ENCODE results near the gene ARHGAP45. TPM values are rescaled to one million over a fixed set of nuclear protein-coding genes. Genes with fewer than 3 reads are reported as not detected.

Gene ARHGAP45
- total RNA-seq, 2 experiments from 2014 or later, result 419 to 437 TPM

DNA sequence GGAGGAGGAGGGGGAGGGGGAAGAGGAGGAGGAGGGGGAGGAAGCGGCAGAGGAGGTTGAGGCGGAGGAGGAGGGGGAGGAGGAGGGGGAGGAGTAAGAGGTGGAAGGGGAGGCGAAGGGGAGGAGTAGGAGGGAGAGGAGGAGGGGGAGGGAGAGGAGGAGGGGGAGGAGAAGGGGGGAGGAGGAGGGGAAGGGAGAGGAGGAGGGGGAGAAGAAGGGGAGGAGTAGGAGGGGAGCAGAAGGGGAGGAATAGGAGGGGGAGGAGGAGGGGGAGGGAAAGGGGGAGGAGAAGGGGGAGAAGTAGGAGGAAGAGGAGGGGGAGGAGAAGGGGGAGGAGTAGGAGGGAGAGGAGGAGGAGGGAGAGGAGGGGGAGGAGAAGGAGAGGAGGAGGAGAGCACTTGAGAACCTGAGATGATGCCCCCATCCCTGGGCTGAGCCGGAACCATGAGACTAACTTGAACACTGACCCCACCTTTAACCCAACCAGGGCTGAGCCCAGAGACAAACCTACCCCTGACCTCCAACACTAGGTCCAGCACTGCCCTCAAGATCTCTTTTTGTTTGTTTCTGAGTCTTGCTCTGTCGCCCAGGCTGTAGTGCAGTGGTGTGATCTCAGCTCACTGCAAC is 14.5 kb upstream of the ARHGAP45 start:
- Mint-ChIP-seq H3K36me3 (ENCODE audit: low read depth) (peaks cover 17% of the 10 kb centered on the region), H3K9me3 (no peaks in the 10 kb centered on the region), H3K4me1 (peaks cover 12% of the 10 kb centered on the region), H3K27ac (no peak overlapping the region), H3K27me3 (no peaks in the 10 kb centered on the region), H3K4me3 (no peak overlapping the region)
- ChIA-PET CTCF (no interaction called here), POLR2A (interaction anchor here (1.4 to 2.3 kb wide), 2 partner anchors 13 to 16 kb away, joined by 4 to 8 read pairs; partner anchors contain the start of gene ABCA7)
- no peak for DNase-seq

GRCh38 chr19:1053176-1054101 is 13.5 kb upstream of the ARHGAP45 start:
- H3K27ac Mint-ChIP-seq, result no peak overlapping the region
- ChIA-PET POLR2A (interaction anchor here (1.2 to 2.5 kb wide), 4 partner anchors 14 to 32 kb away, joined by 4 to 8 read pairs (median 6); partner anchors contain the start of genes ABCA7, ARHGAP45 and RNU6-2), CTCF (no interaction called here)

DNA sequence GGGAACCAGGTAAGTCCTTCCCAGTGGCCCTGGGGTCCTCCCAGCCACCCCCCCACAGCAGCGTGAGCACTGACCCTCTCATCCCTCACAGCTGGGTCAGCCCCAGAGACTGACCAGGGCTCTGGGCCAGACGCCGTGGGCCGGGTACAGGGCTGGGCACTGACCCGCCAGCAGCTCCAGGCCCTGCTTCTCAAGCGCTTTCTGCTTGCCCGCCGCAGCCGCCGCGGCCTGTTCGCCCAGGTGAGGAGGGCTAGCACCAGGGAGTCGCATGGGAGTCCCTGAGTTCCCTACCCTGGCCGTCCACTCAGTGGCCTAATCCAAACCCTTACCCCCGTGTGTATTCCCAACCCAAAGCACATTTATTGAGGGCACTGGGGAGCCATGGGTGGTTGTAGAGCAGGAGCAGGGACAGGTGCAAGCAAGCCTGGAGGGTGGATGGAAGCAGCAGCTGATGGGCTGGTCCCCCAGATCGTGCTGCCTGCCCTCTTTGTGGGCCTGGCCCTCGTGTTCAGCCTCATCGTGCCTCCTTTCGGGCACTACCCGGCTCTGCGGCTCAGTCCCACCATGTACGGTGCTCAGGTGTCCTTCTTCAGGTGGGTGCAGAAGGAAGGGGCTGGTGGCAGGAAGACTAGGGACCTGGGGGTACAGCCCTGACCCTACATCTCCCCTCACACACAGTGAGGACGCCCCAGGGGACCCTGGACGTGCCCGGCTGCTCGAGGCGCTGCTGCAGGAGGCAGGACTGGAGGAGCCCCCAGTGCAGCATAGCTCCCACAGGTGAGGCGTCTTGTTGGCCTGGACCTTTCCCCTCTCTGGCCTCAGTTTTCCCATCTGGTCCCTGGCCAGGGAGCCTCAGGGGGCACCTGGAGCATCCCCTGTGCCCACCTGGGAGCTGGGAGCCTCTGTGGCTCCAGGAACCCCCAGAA is 12.6 kb upstream of the ARHGAP45 start:
- peaks cover 19% of the 10 kb centered on the region for H3K36me3 Mint-ChIP-seq (ENCODE audit: low read depth)
- H3K4me1 Mint-ChIP-seq, result peaks cover 23% of the 10 kb centered on the region
- POLR2A ChIA-PET, result interaction anchor here (1.1 to 2.5 kb wide), 5 partner anchors 13 to 33 kb away, joined by 3 to 8 read pairs (median 4); partner anchors contain the start of genes ABCA7, ARHGAP45 and RNU6-2
- no peaks in the 10 kb centered on the region for H3K27me3 Mint-ChIP-seq
- no peak overlapping the region for H3K4me3 Mint-ChIP-seq
- CTCF ChIA-PET, result interaction anchor here (1.1 kb wide), 1 partner anchor 10 kb away, joined by 4 read pairs; no protein-coding TSS in a partner anchor
- H3K27ac Mint-ChIP-seq, result no peak overlapping the region
- H3K9me3 Mint-ChIP-seq, result no peaks in the 10 kb centered on the region
- DNase-seq, result no peak

More at GRCh38 chr19:1053176-1054101, 13.5 kb upstream of the ARHGAP45 start:
- no peaks in the 10 kb centered on the region for H3K9me3 Mint-ChIP-seq
- no peaks in the 10 kb centered on the region for H3K27me3 Mint-ChIP-seq
- no peak for DNase-seq
- H3K4me1 Mint-ChIP-seq, result peaks cover 21% of the 10 kb centered on the region
- H3K36me3 Mint-ChIP-seq (ENCODE audit: low read depth), result peaks cover 19% of the 10 kb centered on the region
- H3K4me3 Mint-ChIP-seq, result no peak overlapping the region

GRCh38 chr19:1055028-1055425 is 11.9 kb upstream of the ARHGAP45 start:
- DNase-seq, result no peak
- Mint-ChIP-seq H3K4me3 (no peak overlapping the region), H3K4me1 (peaks cover 23% of the 10 kb centered on the region), H3K9me3 (no peaks in the 10 kb centered on the region), H3K36me3 (ENCODE audit: low read depth) (peaks cover 19% of the 10 kb centered on the region), H3K27me3 (no peaks in the 10 kb centered on the region), H3K27ac (no peak overlapping the region)
- POLR2A ChIA-PET, result interaction anchor here (1.1 to 2.5 kb wide), 2 partner anchors 12 to 29 kb away, joined by 3 to 7 read pairs; partner anchors contain the start of gene ARHGAP45
- CTCF ChIA-PET, result interaction anchor here (1.1 kb wide), 1 partner anchor 10 kb away, joined by 4 read pairs; no protein-coding TSS in a partner anchor

DNA sequence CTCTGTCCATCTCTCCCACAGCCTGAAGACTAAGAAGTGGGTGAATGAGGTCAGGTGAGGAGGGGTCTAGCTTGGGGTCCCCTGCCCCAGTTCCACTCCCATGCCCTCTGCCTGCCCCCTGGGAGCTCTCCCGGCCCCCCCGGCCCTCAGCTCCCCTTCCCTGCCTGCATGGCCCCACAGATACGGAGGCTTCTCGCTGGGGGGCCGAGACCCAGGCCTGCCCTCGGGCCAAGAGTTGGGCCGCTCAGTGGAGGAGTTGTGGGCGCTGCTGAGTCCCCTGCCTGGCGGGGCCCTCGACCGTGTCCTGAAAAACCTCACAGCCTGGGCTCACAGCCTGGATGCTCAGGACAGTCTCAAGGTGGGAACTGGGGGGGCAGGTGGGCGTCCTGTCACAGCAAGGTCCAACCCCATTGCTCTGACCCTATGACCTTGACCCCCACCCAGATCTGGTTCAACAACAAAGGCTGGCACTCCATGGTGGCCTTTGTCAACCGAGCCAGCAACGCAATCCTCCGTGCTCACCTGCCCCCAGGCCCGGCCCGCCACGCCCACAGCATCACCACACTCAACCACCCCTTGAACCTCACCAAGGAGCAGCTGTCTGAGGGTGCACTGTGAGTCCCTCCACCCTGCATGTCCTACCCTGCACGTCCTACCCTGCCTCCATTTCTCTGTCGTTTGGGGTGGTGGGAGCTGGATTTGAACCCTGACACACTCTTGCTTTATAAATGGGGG is 10.9 kb upstream of the ARHGAP45 start:
- ChIA-PET POLR2A (interaction anchor here (0.8 to 3.0 kb wide), 4 partner anchors 15 to 38 kb away, joined by 3 to 16 read pairs (median 3); no protein-coding TSS in a partner anchor), CTCF (interaction anchor here (0.7 to 1.1 kb wide), 2 partner anchors 9 to 137 kb away, joined by 3 to 4 read pairs; no protein-coding TSS in a partner anchor)
- Mint-ChIP-seq H3K4me3 (no peak overlapping the region), H3K9me3 (no peaks in the 10 kb centered on the region), H3K27ac (no peak overlapping the region), H3K4me1 (peaks cover 23% of the 10 kb centered on the region), H3K36me3 (ENCODE audit: low read depth) (peaks cover 19% of the 10 kb centered on the region), H3K27me3 (no peaks in the 10 kb centered on the region)
- DNase-seq, result no peak

- ChIA-PET POLR2A (interaction anchor here (0.5 to 3.0 kb wide), 7 partner anchors 10 to 37 kb away, joined by 3 to 17 read pairs (median 4); partner anchors contain the start of genes ARHGAP45, RNU6-2 and TMEM259), CTCF (interaction anchor here (0.6 to 1.3 kb wide), 8 partner anchors 17 to 136 kb away, joined by 3 to 5 read pairs (median 3); partner anchors contain the start of gene GRIN3B)
- Mint-ChIP-seq H3K27ac (peak overlapping the region; percentile 68), H3K4me3 (no peak overlapping the region), H3K36me3 (ENCODE audit: low read depth) (peaks cover 15% of the 10 kb centered on the region), H3K4me1 (peaks cover 19% of the 10 kb centered on the region), H3K27me3 (no peaks in the 10 kb centered on the region), H3K9me3 (no peaks in the 10 kb centered on the region)
- peak; percentile 62 for DNase-seq
These were observed 9.7 kb upstream of the ARHGAP45 start for GRCh38 chr19:1057176-1057855.

- H3K9me3 Mint-ChIP-seq, result no peaks in the 10 kb centered on the region
- H3K27ac Mint-ChIP-seq, result no peak overlapping the region
- DNase-seq, result no peak
- POLR2A ChIA-PET, result interaction anchor here (0.8 to 3.0 kb wide), 6 partner anchors 9 to 73 kb away, joined by 3 to 17 read pairs (median 6); partner anchors contain the start of gene ARHGAP45
- H3K4me3 Mint-ChIP-seq, result no peak overlapping the region
- peaks cover 15% of the 10 kb centered on the region for H3K36me3 Mint-ChIP-seq (ENCODE audit: low read depth)
- no peaks in the 10 kb centered on the region for H3K27me3 Mint-ChIP-seq
- CTCF ChIA-PET, result interaction anchor here (0.9 to 1.3 kb wide), 3 partner anchors 21 to 134 kb away, joined by 3 to 5 read pairs (median 5); no protein-coding TSS in a partner anchor
- H3K4me1 Mint-ChIP-seq, result peaks cover 16% of the 10 kb centered on the region
These were observed 8.9 kb upstream of the ARHGAP45 start for GRCh38 chr19:1058112-1058511.

DNA sequence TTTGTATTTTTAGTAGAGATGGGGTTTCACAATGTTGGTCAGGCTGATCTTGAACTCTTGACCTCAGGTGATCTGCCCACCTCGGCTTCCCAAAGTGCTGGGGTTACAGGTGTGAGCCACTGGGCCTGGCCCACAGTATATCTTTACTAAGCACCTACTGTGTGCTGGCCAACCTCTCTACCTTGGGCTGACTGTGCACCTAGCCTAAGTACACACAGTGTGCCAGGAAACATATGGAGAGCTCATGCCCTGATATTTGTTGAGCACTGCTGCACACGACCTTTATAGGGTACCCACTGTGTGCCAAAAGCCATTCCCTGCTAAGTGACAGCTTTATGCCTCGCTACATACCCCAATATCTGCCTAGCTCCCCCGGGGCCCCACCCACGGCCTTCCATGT is 6.3 kb upstream of the ARHGAP45 start:
- Mint-ChIP-seq H3K9me3 (no peaks in the 10 kb centered on the region), H3K36me3 (ENCODE audit: low read depth) (peaks cover 17% of the 10 kb centered on the region), H3K27ac (no peak overlapping the region), H3K27me3 (no peaks in the 10 kb centered on the region), H3K4me1 (peaks cover 38% of the 10 kb centered on the region), H3K4me3 (no peak overlapping the region)
- DNase-seq, result no peak
- ChIA-PET CTCF (no interaction called here), POLR2A (no interaction called here)

GRCh38 chr19:1061987-1062386 is 5.0 kb upstream of the ARHGAP45 start:
- H3K9me3 Mint-ChIP-seq, result no peaks in the 10 kb centered on the region
- H3K27me3 Mint-ChIP-seq, result no peaks in the 10 kb centered on the region
- ChIA-PET POLR2A (interaction anchor here (1.1 kb wide), 1 partner anchor 17 kb away, joined by 4 read pairs; no protein-coding TSS in a partner anchor), CTCF (interaction anchor here (0.8 to 1.3 kb wide), 3 partner anchors 13 to 152 kb away, joined by 3 to 6 read pairs (median 3); no protein-coding TSS in a partner anchor)
- peaks cover 49% of the 10 kb centered on the region for H3K4me1 Mint-ChIP-seq
- H3K36me3 Mint-ChIP-seq (ENCODE audit: low read depth), result peaks cover 8% of the 10 kb centered on the region
- H3K27ac Mint-ChIP-seq, result no peak overlapping the region
- DNase-seq, result no peak
- no peak overlapping the region for H3K4me3 Mint-ChIP-seq

GRCh38 chr19:1062387-1063029 is 4.5 kb upstream of the ARHGAP45 start:
- H3K27me3 Mint-ChIP-seq, result no peaks in the 10 kb centered on the region
- CTCF ChIA-PET, result interaction anchor here (0.8 to 1.3 kb wide), 3 partner anchors 13 to 152 kb away, joined by 3 to 6 read pairs (median 3); no protein-coding TSS in a partner anchor
- peaks cover 43% of the 10 kb centered on the region for H3K4me1 Mint-ChIP-seq
- H3K9me3 Mint-ChIP-seq, result no peaks in the 10 kb centered on the region
- no peak overlapping the region for H3K4me3 Mint-ChIP-seq
- POLR2A ChIA-PET, result interaction anchor here (1.1 kb wide), 1 partner anchor 17 kb away, joined by 4 read pairs; no protein-coding TSS in a partner anchor
- peaks cover 3% of the 10 kb centered on the region for H3K36me3 Mint-ChIP-seq (ENCODE audit: low read depth)
- DNase-seq, result no peak
- H3K27ac Mint-ChIP-seq, result no peak overlapping the region

Measured in activated CD4-positive, alpha-beta memory T cell treated with anti-CD3 and anti-CD28 coated beads, Interleukin-2, amount 10 ng/mL, durations not matched to agents 7 days and 5 days (primary cell).